Measurements from ENCODE around the gene LARGE1. TPM values are rescaled to one million over a fixed set of nuclear protein-coding genes. Genes with fewer than 3 reads are reported as not detected.

Gene LARGE1
- total RNA-seq, 1 experiment from 2014 or later, result 2.5 TPM

GRCh38 chr22:33707581-33707980, 212.7 kb downstream of the LARGE1 start:
- DNase-seq (ENCODE audit: low read depth, low spot score) (no peak), ATAC-seq (no peak)
- in situ Hi-C loops (cut with HindIII; ENCODE audit: low pct_unique_long_range_greater_than_20kb, low sequenced_read_pairs) (no loop called here), intact Hi-C loops (cut with micrococcal nuclease; ENCODE audit: unreplicated experiment) (no loop called here)
- Histone ChIP-seq H3K9me3 (ENCODE audit: control insufficient read depth, insufficient read depth, low read depth, low read length) (no peaks in the 10 kb centered on the region), H3K27ac (ENCODE audit: low read length) (no peak overlapping the region), H3K27me3 (ENCODE audit: control insufficient read depth, insufficient read depth, low read length) (no peaks in the 10 kb centered on the region), H3K4me3 (ENCODE audit: low read depth in 2 of 2, low read length in 2 of 2) (no peak overlapping the region), H3K36me3 (ENCODE audit: control insufficient read depth, insufficient read depth, low read length) (no peaks in the 10 kb centered on the region), H3K4me1 (ENCODE audit: control insufficient read depth, insufficient read depth, low read length) (no peaks in the 10 kb centered on the region)
- BruUV-seq (replicated peaks), result no TSS peak
- TF ChIP-seq TCF7L2 (IDR thresholded peaks at IDR 0.05; ENCODE audit: low read depth, low read length) (no peak), SIN3A (IDR thresholded peaks at IDR 0.05; ENCODE audit: borderline replicate concordance, insufficient read depth, low read depth, low read length) (no peak), POLR2AphosphoS5 (IDR thresholded peaks at IDR 0.05; ENCODE audit: low read depth, low read length) (no peak), REST (IDR thresholded peaks at IDR 0.05; ENCODE audit: insufficient read depth in 1 of 2, low read depth in 2 of 2, low read length in 1 of 2) (no peak), CTCF (IDR thresholded peaks at IDR 0.05) (no peak)
- POLR2A ChIA-PET, result no interaction called here
- CTCF ChIA-PET, result interaction anchor here (0.6 kb wide), 1 partner anchor 114 kb away, joined by 5 read pairs; no protein-coding TSS in a partner anchor

- no peaks in the 10 kb centered on the region for H3K9me3 ChIP-seq (ENCODE audit: control insufficient read depth, insufficient read depth, low read depth, low read length)
- no peak overlapping the region for H3K27ac ChIP-seq (ENCODE audit: low read length)
- TF ChIP-seq POLR2AphosphoS5 (IDR thresholded peaks at IDR 0.05; ENCODE audit: low read depth, low read length) (no peak), TCF7L2 (IDR thresholded peaks at IDR 0.05; ENCODE audit: low read depth, low read length) (no peak), REST (IDR thresholded peaks at IDR 0.05; ENCODE audit: insufficient read depth in 1 of 2, low read depth in 2 of 2, low read length in 1 of 2) (no peak)
- H3K4me1 ChIP-seq (ENCODE audit: control insufficient read depth, insufficient read depth, low read length), result no peaks in the 10 kb centered on the region
- ATAC-seq, result no peak
- no TSS peak for BruUV-seq (replicated peaks)
- no peaks in the 10 kb centered on the region for H3K27me3 ChIP-seq (ENCODE audit: control insufficient read depth, insufficient read depth, low read length)
- ChIA-PET POLR2A (no interaction called here), CTCF (no interaction called here)
- intact Hi-C loops (cut with micrococcal nuclease; ENCODE audit: unreplicated experiment) (no loop called here), in situ Hi-C loops (cut with HindIII; ENCODE audit: low pct_unique_long_range_greater_than_20kb, low sequenced_read_pairs) (no loop called here)
- no peak for DNase-seq (ENCODE audit: low read depth, low spot score)
- H3K4me3 ChIP-seq (ENCODE audit: low read depth in 2 of 2, low read length in 2 of 2), result no peak overlapping the region
- no peaks in the 10 kb centered on the region for H3K36me3 ChIP-seq (ENCODE audit: control insufficient read depth, insufficient read depth, low read length)
Measured at GRCh38 chr22:33706100-33706499, 214.2 kb downstream of the LARGE1 start.

All from Panc1 (cell line).